Neutrophil (primary cell): ENCODE measurements around the gene ST7.

ENCODE experiments used
- H3K27ac ChIP-seq: fragments of 200-600 bp; sonication (generic); 2 replicates; pipeline ENCODE4 v1.5.1; 2016; ENCODE audit warnings: mild to moderate bottlenecking, moderate library complexity
- H3K27me3 ChIP-seq: fragments of 200-600 bp; sonication (generic); 2 replicates; pipeline ENCODE4 v1.6.0; 2016; ENCODE audit warnings: mild to moderate bottlenecking
- H3K36me3 ChIP-seq: fragments of 200-600 bp; sonication (generic); 2 replicates; pipeline ENCODE4 v1.5.1; 2017
- H3K4me1 ChIP-seq, 2 experiments: fragments of 200-600 bp in 1 of 2; sonication (generic) in 1 of 2; 1 replicate in 1 of 2; 2 replicates in 1 of 2; pipeline versions ENCODE4 v1.5.1 to v1.6.1; 2013 to 2016; ENCODE audit warnings: low read depth in 1 of 2, low read length in 1 of 2, mild to moderate bottlenecking in 1 of 2, moderate library complexity in 1 of 2; ENCODE audit not compliant: control insufficient read depth in 1 of 2, insufficient read depth in 1 of 2
- H3K4me3 ChIP-seq, 2 experiments: fragments of 200-600 bp in 1 of 2; sonication (generic) in 1 of 2; 1 replicate in 1 of 2; 2 replicates in 1 of 2; pipeline ENCODE4 v1.5.1; 2013 to 2016; ENCODE audit warnings: low read depth in 1 of 2, low read length in 1 of 2, mild to moderate bottlenecking in 1 of 2, moderate library complexity in 1 of 2
- H3K9me3 ChIP-seq: fragments of 200-600 bp; sonication (generic); 2 replicates; pipeline ENCODE4 v1.5.1; 2016
- TF ChIP-seq, protein P1 (sequence below): fragments of 200-600 bp; sonication (generic); IDR thresholded peaks from 2 replicates; pipeline ENCODE4 v1.5.1; 2016; ENCODE audit warnings: antibody characterized with exemption

Gene ST7

GRCh38 chr7:117218700-117219099, 265.4 kb downstream of the ST7 start:
- Histone ChIP-seq H3K4me3 (no peak overlapping the region), H3K4me1 (no peaks in the 10 kb centered on the region), H3K27ac (no peak overlapping the region), H3K36me3 (no peaks in the 10 kb centered on the region), H3K27me3 (no peaks in the 10 kb centered on the region), H3K9me3 (no peaks in the 10 kb centered on the region)
- TF ChIP-seq, protein P1, sequence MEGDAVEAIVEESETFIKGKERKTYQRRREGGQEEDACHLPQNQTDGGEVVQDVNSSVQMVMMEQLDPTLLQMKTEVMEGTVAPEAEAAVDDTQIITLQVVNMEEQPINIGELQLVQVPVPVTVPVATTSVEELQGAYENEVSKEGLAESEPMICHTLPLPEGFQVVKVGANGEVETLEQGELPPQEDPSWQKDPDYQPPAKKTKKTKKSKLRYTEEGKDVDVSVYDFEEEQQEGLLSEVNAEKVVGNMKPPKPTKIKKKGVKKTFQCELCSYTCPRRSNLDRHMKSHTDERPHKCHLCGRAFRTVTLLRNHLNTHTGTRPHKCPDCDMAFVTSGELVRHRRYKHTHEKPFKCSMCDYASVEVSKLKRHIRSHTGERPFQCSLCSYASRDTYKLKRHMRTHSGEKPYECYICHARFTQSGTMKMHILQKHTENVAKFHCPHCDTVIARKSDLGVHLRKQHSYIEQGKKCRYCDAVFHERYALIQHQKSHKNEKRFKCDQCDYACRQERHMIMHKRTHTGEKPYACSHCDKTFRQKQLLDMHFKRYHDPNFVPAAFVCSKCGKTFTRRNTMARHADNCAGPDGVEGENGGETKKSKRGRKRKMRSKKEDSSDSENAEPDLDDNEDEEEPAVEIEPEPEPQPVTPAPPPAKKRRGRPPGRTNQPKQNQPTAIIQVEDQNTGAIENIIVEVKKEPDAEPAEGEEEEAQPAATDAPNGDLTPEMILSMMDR, result no peak

GRCh38 chr7:117219485-117219884, 266.2 kb downstream of the ST7 start:
- no peak overlapping the region for H3K4me3 ChIP-seq
- no peaks in the 10 kb centered on the region for H3K36me3 ChIP-seq
- H3K27me3 ChIP-seq, result no peaks in the 10 kb centered on the region
- no peaks in the 10 kb centered on the region for H3K9me3 ChIP-seq
- H3K4me1 ChIP-seq, result no peaks in the 10 kb centered on the region
- TF ChIP-seq, protein P1, result no peak
- H3K27ac ChIP-seq, result no peak overlapping the region

- no peaks in the 10 kb centered on the region for H3K36me3 ChIP-seq
- no peak overlapping the region for H3K27ac ChIP-seq
- no peaks in the 10 kb centered on the region for H3K4me1 ChIP-seq
These were observed 267.5 kb downstream of the ST7 start for GRCh38 chr7:117220836-117221235.

GRCh38 chr7:117225536-117225935, 272.2 kb downstream of the ST7 start:
- H3K27ac ChIP-seq, result no peak overlapping the region
- no peaks in the 10 kb centered on the region for H3K27me3 ChIP-seq
- H3K9me3 ChIP-seq, result no peaks in the 10 kb centered on the region
- H3K4me3 ChIP-seq, result no peak overlapping the region
- no peaks in the 10 kb centered on the region for H3K36me3 ChIP-seq
- TF ChIP-seq, protein P1, result no peak
- peaks cover 16 to 22% of the 10 kb centered on the region in 2 experiments for H3K4me1 ChIP-seq

More at GRCh38 chr7:117220836-117221235, 267.5 kb downstream of the ST7 start:
- TF ChIP-seq, protein P1, result no peak
- Histone ChIP-seq H3K9me3 (no peaks in the 10 kb centered on the region), H3K27me3 (no peaks in the 10 kb centered on the region), H3K4me3 (no peak overlapping the region)

GRCh38 chr7:117227091-117227490, 273.8 kb downstream of the ST7 start:
- H3K27ac ChIP-seq, result no peak overlapping the region
- TF ChIP-seq, protein P1, result no peak
- no peaks in the 10 kb centered on the region for H3K9me3 ChIP-seq
- H3K4me1 ChIP-seq, result peaks cover 16 to 22% of the 10 kb centered on the region in 2 experiments
- no peaks in the 10 kb centered on the region for H3K36me3 ChIP-seq
- no peaks in the 10 kb centered on the region for H3K27me3 ChIP-seq
- no peak overlapping the region for H3K4me3 ChIP-seq

DNA sequence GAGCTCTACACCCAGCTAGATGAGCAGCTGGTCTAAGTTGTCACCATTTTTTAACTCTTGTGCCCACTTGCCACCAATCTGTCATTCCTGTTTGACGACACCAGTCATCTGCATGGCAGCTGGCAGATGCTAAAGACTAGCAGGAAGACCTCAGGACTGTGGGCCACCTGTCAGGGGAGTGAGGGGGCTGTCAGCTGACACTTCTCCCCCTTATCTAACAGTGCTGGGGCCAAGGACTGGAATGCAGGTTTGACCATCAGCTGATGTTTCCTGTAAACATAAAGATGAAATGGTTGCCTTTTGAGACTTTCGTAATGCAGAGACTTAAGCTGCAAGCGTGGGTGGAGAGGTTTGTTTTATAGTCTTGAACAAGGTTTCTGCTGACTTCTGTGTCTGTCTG, 276.0 kb downstream of the ST7 start:
- H3K4me1 ChIP-seq, result peaks cover 16 to 22% of the 10 kb centered on the region in 2 experiments
- TF ChIP-seq, protein P1, result no peak
- H3K36me3 ChIP-seq, result no peaks in the 10 kb centered on the region
- no peaks in the 10 kb centered on the region for H3K27me3 ChIP-seq
- no peaks in the 10 kb centered on the region for H3K9me3 ChIP-seq
- no peak overlapping the region for H3K4me3 ChIP-seq
- no peak overlapping the region for H3K27ac ChIP-seq
